ENCODE data around the gene TMOD1. TPM values are rescaled to one million over a fixed set of nuclear protein-coding genes. Genes with fewer than 3 reads are reported as not detected.

Gene TMOD1
- total RNA-seq, 1 donor from 2014 or later: not detected

GRCh38 chr9:97556721-97557605 lies 55.5 kb downstream of the TMOD1 start:
- Histone ChIP-seq H3K36me3 (ENCODE audit: control insufficient read depth, insufficient read depth, low read length) (no peaks in the 10 kb centered on the region), H3K4me3 (ENCODE audit: low read depth, low read length) (no peak overlapping the region), H3K27me3 (ENCODE audit: control insufficient read depth, insufficient read depth, low read length) (peaks cover 4% of the 10 kb centered on the region)
- DNase-seq (ENCODE audit: low read depth) (no peak), FAIRE-seq (no peak)
- TF ChIP-seq, protein P1, sequence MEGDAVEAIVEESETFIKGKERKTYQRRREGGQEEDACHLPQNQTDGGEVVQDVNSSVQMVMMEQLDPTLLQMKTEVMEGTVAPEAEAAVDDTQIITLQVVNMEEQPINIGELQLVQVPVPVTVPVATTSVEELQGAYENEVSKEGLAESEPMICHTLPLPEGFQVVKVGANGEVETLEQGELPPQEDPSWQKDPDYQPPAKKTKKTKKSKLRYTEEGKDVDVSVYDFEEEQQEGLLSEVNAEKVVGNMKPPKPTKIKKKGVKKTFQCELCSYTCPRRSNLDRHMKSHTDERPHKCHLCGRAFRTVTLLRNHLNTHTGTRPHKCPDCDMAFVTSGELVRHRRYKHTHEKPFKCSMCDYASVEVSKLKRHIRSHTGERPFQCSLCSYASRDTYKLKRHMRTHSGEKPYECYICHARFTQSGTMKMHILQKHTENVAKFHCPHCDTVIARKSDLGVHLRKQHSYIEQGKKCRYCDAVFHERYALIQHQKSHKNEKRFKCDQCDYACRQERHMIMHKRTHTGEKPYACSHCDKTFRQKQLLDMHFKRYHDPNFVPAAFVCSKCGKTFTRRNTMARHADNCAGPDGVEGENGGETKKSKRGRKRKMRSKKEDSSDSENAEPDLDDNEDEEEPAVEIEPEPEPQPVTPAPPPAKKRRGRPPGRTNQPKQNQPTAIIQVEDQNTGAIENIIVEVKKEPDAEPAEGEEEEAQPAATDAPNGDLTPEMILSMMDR (IDR thresholded peaks at IDR 0.05; ENCODE audit: insufficient read depth, low read length, severe bottlenecking): no peak

DNA sequence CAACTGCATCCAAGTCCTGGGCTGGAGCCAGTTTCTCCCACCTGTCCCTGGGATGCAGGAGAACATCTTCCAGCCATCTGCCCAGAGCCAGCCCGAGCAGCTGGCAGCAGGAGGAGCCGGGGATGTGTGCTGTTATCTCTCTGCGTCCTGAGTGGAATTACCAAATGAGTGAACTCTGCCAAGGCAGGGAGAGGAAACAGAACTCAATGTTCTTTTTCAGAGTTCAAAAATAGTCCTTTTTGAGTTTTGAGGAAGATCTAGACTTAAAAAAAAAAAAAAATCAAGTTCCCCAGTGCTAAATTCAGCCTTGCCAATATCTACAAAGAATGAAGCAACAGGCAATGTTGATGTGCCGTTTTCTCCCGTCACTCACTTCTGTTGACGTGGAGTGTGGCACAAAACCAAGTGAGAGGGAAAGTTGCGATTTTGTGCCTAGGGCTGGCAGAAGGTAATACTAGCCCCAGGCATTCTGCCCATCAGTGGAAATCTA lies 56.2 kb downstream of the TMOD1 start:
- DNase-seq (ENCODE audit: low read depth): no peak

GRCh38 chr9:97558701-97559101 lies 57.2 kb downstream of the TMOD1 start:
- TF ChIP-seq, protein P1 (IDR thresholded peaks at IDR 0.05; ENCODE audit: insufficient read depth, low read length, severe bottlenecking): no peak
- no peaks in the 10 kb centered on the region for H3K36me3 ChIP-seq (ENCODE audit: control insufficient read depth, insufficient read depth, low read length)
- H3K4me3 ChIP-seq (ENCODE audit: low read depth, low read length): no peak overlapping the region
- H3K27me3 ChIP-seq (ENCODE audit: control insufficient read depth, insufficient read depth, low read length): peaks cover 4% of the 10 kb centered on the region
- no peak for FAIRE-seq
- DNase-seq (ENCODE audit: low read depth): no peak

More for the DNA sequence above, 56.2 kb downstream of the TMOD1 start:
- Histone ChIP-seq H3K27me3 (ENCODE audit: control insufficient read depth, insufficient read depth, low read length) (peaks cover 4% of the 10 kb centered on the region), H3K36me3 (ENCODE audit: control insufficient read depth, insufficient read depth, low read length) (no peaks in the 10 kb centered on the region), H3K4me3 (ENCODE audit: low read depth, low read length) (no peak overlapping the region)
- no peak for FAIRE-seq
- TF ChIP-seq, protein P1 (IDR thresholded peaks at IDR 0.05; ENCODE audit: insufficient read depth, low read length, severe bottlenecking): no peak

- DNase-seq (ENCODE audit: low read depth) (no peak), FAIRE-seq (no peak)
- H3K27me3 ChIP-seq (ENCODE audit: control insufficient read depth, insufficient read depth, low read length): peaks cover 4% of the 10 kb centered on the region
- H3K36me3 ChIP-seq (ENCODE audit: control insufficient read depth, insufficient read depth, low read length): no peaks in the 10 kb centered on the region
- H3K4me3 ChIP-seq (ENCODE audit: low read depth, low read length): no peak overlapping the region
- TF ChIP-seq, protein P1 (IDR thresholded peaks at IDR 0.05; ENCODE audit: insufficient read depth, low read length, severe bottlenecking): no peak
Observed at GRCh38 chr9:97559111-97559514, 57.6 kb downstream of the TMOD1 start.

- TF ChIP-seq, protein P1 (IDR thresholded peaks at IDR 0.05; ENCODE audit: insufficient read depth, low read length, severe bottlenecking): no peak
- FAIRE-seq (no peak), DNase-seq (ENCODE audit: low read depth) (no peak)
- H3K4me3 ChIP-seq (ENCODE audit: low read depth, low read length): no peak overlapping the region
- H3K36me3 ChIP-seq (ENCODE audit: control insufficient read depth, insufficient read depth, low read length): no peaks in the 10 kb centered on the region
- H3K27me3 ChIP-seq (ENCODE audit: control insufficient read depth, insufficient read depth, low read length): peaks cover 3% of the 10 kb centered on the region
Observed at GRCh38 chr9:97560154-97560553, 58.7 kb downstream of the TMOD1 start.

Data from bronchial epithelial cell (primary cell).